Stimulated activated CD4-positive, alpha-beta T cell treated with anti-CD3 and anti-CD28 coated beads, Interleukin-2, amount 100 ng/mL, for 4 hours (primary cell): ENCODE data around the gene WDR20.
"Not testable (repeated sequence)": the region's sequence is repeated elsewhere in the genome, so short reads cannot be mapped to it uniquely, and the experiment has no call there.

Experiments used
- DNase-seq: peaks from one replicate; pipeline ENCODE4 v3.0.0-alpha.2; 2020; ENCODE audit warnings: low read depth

Gene WDR20

DNA sequence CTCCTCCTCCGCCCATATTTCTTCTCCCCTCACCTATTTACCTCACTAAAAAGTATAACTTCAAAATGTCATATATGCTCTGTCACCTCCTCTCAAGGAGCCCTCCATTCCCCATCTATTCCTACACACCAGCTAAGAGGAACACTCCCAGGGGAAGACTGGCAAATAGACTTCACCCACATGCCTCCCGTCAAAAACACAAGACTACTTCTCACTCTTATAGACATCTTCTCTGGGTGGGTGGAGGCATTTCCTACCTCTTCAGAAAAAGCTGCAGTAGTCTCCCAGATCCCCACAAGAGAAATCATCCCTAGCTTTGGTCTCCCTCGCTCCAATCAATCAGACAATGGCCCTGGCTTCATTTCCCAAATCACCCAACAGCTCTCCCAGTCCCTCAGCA is 99.1 kb downstream of the WDR20 start:
- DNase-seq, result no peak

DNA sequence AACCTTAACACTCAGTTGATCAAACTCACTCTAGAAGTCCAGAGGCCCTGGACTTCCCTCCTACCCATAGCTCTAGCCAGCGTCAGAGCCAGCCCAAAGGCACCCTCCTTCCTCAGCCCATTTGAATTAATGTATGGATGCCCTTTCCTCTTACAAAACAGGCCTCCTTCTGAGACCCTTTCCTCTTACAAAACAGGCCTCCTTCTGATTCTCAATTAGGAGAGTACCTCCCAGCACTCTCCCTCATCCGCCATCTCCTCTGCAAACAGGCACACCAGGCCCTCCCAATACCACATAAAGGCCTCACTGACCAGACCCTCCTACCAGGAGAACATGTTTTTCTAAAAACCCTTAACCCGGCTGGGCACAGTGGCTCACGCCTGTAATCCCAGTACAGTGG is 99.5 kb downstream of the WDR20 start:
- DNase-seq, result no peak

DNA sequence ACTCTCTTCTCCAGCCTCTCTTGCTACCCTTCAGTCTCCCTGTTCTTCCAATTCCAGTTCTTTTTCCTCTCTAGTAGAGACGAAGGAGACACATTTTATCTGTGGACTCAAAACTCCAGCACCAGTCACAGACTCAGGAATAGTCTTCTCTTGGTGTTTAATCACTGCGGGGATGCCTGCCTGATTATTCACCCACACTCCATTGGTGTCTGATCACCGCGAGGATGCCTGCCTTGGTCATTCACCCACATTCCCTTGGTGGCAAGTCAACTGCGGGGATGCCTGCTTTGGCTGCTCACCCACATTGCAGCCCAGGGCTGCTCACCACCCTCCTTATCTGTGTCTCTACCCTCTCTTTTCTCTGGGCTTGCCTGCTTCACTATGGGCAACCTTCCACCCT is 100.8 kb downstream of the WDR20 start:
- DNase-seq, result not testable (repeated sequence)

DNA sequence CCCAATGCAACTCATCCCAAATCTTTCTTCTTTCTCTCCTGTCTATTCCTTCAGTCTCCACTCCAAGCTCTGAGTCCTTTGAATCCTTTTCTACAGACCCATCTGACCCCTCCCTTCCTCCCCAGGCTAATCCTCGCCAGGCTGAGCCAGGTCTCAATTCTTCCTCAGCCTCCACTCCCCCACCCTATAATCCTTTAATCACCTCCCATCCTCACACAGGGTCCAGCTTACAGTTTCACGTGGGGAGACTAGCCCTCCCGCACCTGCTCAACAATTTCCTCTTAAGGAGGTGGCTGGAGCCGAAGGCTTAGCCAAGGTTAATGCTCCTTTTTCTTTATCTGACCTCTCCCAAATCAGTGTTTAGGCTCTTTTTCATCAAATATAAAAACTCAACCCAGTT is 101.5 kb downstream of the WDR20 start:
- DNase-seq, result no peak

DNA sequence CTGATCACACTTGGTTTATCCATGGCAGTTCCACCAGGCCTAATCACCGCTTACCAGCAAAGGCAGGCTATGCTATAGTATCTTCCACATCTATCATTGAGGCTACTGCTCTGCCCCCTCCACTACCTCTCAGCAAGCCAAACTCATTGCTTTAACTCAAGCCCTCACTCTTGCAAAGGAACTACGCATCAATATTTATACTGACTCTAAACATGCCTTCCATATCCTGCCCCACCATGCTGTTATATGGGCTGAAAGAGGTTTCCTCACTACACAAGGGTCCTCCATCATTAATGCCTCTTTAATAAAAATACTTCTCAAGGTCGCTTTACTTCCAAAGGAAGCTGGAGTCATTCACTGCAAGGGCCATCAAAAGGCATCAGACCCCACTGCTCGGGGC is 104.1 kb downstream of the WDR20 start:
- DNase-seq, result not testable (repeated sequence)

DNA sequence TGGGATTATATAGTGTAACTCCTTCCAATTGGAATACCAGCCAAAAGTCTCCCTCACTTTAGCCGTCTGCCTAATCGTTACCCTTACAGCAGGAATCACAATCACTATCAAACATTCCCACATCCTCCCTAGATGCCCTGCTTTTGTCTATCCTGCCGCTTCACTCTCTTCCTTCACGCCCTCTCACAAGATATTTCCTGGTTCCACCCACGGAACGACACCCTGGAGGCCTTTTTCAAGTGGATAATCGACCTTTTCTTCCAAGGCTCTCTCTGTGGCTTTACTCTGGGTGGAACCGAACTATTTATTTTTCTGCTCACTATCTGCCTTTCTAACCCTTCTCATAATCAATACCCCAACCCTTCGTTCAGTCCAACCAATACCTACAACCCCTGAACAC is 106.4 kb downstream of the WDR20 start:
- no peak for DNase-seq

DNA sequence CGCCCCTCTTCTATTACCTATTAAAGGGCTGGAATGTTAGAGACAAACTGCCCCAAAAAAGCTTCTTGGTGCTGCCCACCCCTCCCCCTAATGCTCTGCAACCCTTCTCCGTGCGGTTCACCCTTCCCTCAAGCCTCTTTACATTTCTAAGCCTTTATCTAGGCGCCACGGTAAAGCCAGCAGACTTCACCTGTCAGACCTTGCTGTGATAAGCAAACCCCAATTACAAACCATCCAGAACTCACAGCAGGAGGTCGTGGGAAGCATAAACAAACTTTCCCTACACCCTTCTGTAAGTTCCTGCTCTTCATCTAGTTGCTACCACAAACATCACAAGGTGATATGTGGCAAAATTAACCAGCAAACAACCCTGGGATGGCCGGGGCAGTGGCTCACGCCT is 108.4 kb downstream of the WDR20 start:
- DNase-seq, result no peak

DNA sequence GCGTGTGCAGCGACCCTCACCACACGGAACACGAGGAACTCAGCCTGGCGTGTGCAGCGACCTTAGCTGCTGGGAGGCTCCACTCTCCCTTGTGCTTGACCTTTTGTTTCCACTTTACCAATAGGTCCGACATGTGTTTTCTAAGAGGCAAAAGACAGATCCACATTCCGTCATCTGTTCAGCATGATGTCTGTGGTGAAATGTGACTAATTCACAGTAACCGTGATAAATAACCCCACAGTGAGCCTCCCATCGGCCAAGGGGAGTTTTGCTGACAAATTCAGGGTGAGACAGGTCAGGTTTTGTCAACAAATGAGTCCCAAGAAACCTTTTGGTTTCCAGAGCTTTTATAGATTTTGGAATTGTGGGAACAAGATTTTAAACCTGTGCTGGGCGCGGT is 109.3 kb downstream of the WDR20 start:
- DNase-seq, result no peak

DNA sequence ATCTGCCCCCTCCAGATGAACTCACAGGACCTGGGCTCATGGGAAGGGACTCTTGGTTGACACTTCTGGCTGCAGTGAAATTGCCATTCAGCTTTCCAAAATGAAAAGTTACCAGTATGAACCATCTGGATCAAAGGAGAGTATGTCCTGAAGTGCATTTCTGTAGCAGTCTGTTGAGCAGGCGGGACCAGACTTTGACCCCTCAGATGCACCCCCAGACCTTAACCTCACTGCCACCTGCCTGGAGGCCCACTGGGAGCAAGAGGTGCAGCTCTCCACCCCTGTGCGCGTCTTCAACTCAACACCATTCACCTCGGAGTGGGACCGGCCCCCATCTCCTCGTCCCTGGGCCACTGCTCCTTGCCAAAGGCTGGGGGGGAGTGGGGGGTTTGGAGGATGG is 110.3 kb downstream of the WDR20 start:
- DNase-seq, result no peak

DNA sequence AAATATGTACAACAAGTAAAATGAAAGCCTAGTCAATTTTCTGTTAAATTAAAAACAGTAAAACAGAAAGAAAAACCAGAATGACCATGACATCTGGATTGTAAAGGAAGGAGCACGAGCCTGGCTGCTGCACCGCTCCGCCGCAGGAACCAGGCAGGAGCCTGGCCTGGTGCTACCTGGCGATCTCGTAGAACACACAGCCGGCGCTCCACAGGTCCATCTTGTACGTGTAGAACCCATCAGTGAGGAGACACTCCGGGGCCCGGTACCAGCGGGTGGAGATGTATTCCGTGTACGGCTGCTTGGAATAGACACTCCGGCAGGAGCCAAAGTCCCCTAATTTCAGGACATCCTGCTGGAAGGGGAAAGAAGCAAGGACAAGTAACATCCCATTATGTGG is 110.9 kb downstream of the WDR20 start:
- no peak for DNase-seq

DNA sequence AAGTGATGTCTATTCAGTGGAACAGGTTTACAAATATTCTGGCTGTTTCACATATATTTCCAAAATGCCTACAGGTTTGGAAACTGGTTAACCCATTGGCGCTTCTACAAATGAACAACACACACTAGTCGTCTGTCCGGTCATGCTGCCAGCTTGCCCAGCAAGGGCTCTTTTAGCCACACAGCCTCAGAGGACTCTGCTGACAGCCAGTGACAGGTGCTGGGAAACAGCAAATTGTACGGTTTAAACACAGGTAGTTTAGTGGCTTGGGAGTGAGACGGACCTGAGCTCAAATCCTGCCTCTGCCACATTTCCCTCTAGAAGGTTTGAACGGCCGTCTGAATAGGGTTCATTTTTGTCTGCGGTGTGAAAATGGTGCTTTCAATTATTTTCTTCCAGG is 111.5 kb downstream of the WDR20 start:
- no peak for DNase-seq

DNA sequence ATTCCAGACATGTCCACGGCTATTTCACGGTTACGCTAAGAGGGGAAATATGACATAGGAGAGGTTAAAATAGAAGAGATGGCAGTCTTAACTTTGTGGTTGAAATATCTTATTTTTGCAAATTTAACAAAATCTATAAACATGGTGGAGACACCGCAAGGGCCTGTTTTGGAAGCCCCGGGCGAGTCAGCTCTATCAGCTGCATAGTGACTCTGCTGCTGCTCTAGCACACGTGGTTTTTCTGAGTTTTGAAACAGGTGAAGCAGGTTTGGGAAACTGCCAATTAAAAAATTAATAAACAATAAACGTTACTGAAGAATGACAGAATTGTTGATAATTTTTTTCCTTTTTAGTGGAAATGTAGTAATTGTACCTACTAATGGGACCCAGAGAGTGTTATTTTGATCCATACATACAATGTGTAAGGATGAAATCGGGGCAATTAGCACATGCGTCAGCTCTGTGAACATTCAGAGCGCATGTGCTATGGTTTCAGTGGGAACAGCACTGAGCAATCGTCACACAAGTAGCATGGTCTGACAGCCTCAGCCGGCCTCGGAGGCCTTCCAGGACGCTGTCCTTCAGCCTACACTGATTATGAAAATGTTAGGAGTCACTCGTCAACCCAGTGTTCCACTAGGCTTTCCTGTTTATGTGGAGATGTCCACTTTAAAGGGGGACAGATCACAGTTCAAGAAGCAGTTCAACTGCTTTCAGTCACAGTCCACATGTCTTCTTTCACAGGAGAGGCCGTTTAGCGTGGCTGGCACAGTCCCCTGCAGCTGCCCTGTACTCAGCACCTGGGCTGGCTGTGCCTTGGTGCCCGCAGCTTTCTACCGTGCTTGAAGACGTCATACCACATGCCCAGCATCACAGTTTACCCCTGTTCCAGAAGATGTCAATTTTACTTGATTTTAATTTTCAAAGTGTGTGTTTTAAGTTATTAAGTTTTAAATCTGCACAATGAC is 113.4 kb downstream of the WDR20 start:
- no peak for DNase-seq

DNA sequence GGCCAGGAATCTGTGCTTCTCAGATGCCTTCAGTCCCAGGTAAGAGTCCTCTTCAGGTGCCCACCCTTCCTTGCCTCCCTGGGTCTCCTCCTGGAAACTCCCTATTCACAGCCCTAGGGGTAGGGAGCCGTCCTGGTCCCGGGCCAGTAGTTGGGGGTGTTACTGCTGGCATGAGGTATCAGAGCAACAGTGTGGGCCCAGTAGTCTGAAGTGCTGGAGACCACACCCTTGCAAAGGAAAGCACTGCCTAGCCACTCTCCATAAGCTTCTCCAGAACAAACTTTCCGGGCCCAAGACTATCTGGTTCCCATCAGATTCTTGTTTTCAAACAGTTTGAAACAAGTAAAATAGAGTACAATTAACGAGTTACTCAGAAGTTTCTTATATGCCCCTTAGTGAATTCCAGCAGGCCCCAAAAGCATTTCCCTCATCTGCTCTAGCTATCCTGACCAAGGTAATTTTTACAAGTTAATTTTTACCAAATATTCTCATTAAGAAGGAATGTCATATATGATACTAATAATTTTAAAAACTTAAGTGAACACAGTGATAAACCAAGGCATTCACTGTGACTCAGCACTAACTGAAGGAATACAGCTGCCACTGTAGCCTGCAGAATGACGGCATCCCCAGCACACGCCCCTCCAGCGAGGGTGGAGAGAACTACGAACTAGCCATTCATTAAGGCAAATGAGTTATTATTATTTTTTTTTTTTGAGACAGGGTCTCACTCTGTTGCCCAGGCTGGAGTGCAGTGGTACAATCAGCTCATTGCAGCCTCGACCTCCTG is 115.9 kb downstream of the WDR20 start:
- no peak for DNase-seq

DNA sequence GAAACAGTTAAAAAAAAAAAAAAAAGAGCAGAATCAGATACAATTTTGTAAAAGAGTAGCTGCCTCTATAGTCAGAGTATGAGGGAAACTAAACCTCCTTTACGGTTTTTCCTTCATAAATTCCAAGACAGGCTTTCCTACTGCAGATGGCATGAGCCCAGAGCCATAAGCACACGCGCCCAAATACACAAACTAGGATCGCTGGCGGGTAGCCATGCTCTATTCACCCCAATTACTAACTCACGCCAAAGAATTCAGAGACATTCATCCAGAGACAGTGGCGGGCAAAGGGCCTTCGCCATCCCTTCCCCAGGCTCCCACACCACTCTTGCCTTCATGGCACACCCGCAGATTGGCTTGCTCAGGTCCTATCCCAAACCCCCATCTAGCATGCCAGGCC is 117.0 kb downstream of the WDR20 start:
- no peak for DNase-seq

DNA sequence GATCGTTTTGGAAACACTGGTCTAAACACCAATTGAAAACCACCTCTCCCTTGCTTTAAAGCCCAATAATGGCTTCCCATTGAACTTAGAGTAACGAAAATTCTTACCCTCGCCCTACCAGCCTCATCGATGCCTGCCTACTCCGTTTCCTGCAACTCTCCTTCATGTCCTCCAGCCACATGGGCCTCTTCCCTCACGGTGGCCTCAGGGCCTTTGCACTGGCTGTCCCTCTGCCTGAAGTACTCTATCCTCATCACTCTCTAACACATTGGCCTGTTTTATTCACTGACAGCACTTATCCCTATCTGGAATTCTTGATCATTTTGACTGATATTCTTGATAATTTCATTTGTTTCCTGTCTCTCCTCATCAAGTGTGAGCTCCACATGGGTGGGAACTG is 118.4 kb downstream of the WDR20 start:
- no peak for DNase-seq
